GM18502 (cell line): ENCODE data around the gene PACRGL.
"Not testable (repeated sequence)": the region's sequence is repeated elsewhere in the genome, so short reads cannot be mapped to it uniquely, and the experiment has no call there.

Source experiments
- ATAC-seq: cut with Tn5 transposase; IDR thresholded peaks from one replicate; pipeline ENCODE4 v1.9.1; 2021; ENCODE audit warnings: mild to moderate bottlenecking; ENCODE audit not compliant: unreplicated experiment, poor library complexity

Gene PACRGL

GRCh38 chr4:20723019-20723418 is 22.8 kb downstream of the PACRGL start:
- no peak for ATAC-seq

GRCh38 chr4:20723463-20723862 is 23.2 kb downstream of the PACRGL start:
- ATAC-seq, result no peak

- peak; percentile 58 for ATAC-seq
Observed at GRCh38 chr4:20724915-20725314, 24.7 kb downstream of the PACRGL start.

GRCh38 chr4:20735931-20736330 is 35.7 kb downstream of the PACRGL start:
- no peak for ATAC-seq

- ATAC-seq, result not testable (repeated sequence)
Observed at GRCh38 chr4:20746000-20746399, 45.7 kb downstream of the PACRGL start.

- no peak for ATAC-seq
Observed at GRCh38 chr4:20752641-20753040, 52.4 kb downstream of the PACRGL start.

- no peak for ATAC-seq
Observed at GRCh38 chr4:20754036-20754435, 53.8 kb downstream of the PACRGL start.

GRCh38 chr4:20760053-20760452 is 59.8 kb downstream of the PACRGL start:
- ATAC-seq, result no peak

GRCh38 chr4:20761382-20761781 is 61.1 kb downstream of the PACRGL start:
- no peak for ATAC-seq

- no peak for ATAC-seq
Observed at GRCh38 chr4:20761826-20762225, 61.6 kb downstream of the PACRGL start.

- ATAC-seq, result no peak
Observed at GRCh38 chr4:20764366-20764992, 64.2 kb downstream of the PACRGL start.

GRCh38 chr4:20773144-20773997 is 73.1 kb downstream of the PACRGL start:
- peak; percentile 93 for ATAC-seq

- no peak for ATAC-seq
Observed at GRCh38 chr4:20778896-20779295, 78.6 kb downstream of the PACRGL start.

GRCh38 chr4:20783134-20783533 is 82.9 kb downstream of the PACRGL start:
- not testable (repeated sequence) for ATAC-seq

GRCh38 chr4:20787940-20788665 is 87.8 kb downstream of the PACRGL start:
- no peak for ATAC-seq
